HepG2 (cell line): ENCODE results near the gene MRPL38. TPM values are rescaled to one million over a fixed set of nuclear protein-coding genes. Genes with fewer than 3 reads are reported as not detected.

Experiments
- GABPA ChIP-seq, 2 experiments: IDR thresholded peaks; 2 replicates each; pipeline ENCODE4 v1.6.1; 2011 to 2016; ENCODE audit warnings: low read depth in 2 of 2, low read length in 1 of 2, missing biosample characterization in 1 of 2, missing genetic modification characterization in 1 of 2
- NCOA2 ChIP-seq: sonication (generic); formaldehyde crosslinking; IDR thresholded peaks from 2 replicates; pipeline ENCODE4 v1.8.0; 2022; ENCODE audit warnings: inconsistent platforms
- NR3C1 ChIP-seq: sonication (generic); formaldehyde crosslinking; IDR thresholded peaks from 2 replicates; pipeline ENCODE4 v1.4.0; 2020; ENCODE audit warnings: missing genetic modification reagents
- PCBP2 ChIP-seq: fragments of 200-400 bp; formaldehyde crosslinking; optimal IDR thresholded peaks from 2 replicates; pipeline ENCODE3; 2018; ENCODE audit warnings: low read length, low read depth; ENCODE audit not compliant: poor library complexity, severe bottlenecking
- SP1 ChIP-seq, 2 experiments: fragments of 450-650 bp in 1 of 2; sonication (generic) in 1 of 2; formaldehyde crosslinking in 1 of 2; IDR thresholded peaks; 2 replicates each; pipeline versions ENCODE4 v1.4.0 to v1.6.1; 2016 to 2020; ENCODE audit warnings: missing genetic modification reagents in 1 of 2
- ZBTB49 ChIP-seq: sonication (generic); formaldehyde crosslinking; IDR thresholded peaks from 2 replicates; pipeline ENCODE4 v1.4.0; 2020; ENCODE audit warnings: missing genetic modification reagents, borderline replicate concordance
- ZNF383 ChIP-seq: sonication (generic); formaldehyde crosslinking; IDR thresholded peaks from 2 replicates; pipeline ENCODE4 v1.4.0; 2020; ENCODE audit warnings: missing genetic modification reagents, mild to moderate bottlenecking, borderline replicate concordance
- ZNF446 ChIP-seq: sonication (generic); formaldehyde crosslinking; IDR thresholded peaks from 2 replicates; pipeline ENCODE4 v1.5.0; 2020; ENCODE audit warnings: mild to moderate bottlenecking, missing genetic modification reagents
- ZNF619 ChIP-seq: sonication (generic); formaldehyde crosslinking; IDR thresholded peaks from 2 replicates; pipeline ENCODE4 v1.4.0; 2020; ENCODE audit warnings: mild to moderate bottlenecking, missing genetic modification reagents
- ZNF709 ChIP-seq: sonication (generic); formaldehyde crosslinking; IDR thresholded peaks from 2 replicates; pipeline ENCODE4 v1.5.0; 2020; ENCODE audit warnings: mild to moderate bottlenecking, missing genetic modification reagents
- polyA plus RNA-seq, 8 experiments: library from polyadenylated mRNA; depleted of rRNA in 3 of 8; stranded (reverse) in 7 of 8; unstranded in 1 of 8; fragments of >200 nt; fragmentation: Illumina TruSeq in 4 of 8; extraction: Trizol in 4 of 8; gene quantifications; 2 replicates each; pipeline versions ENCODE4 v1.2.1 to v1.2.3, GENCODE V29; 2011 to 2016; ENCODE audit warnings: low read depth in 4 of 8, missing spikeins in 1 of 8, mixed read lengths in 1 of 8; ENCODE audit not compliant: insufficient read depth in 1 of 8
- total RNA-seq, 5 experiments: library from RNA; depleted of rRNA; stranded (reverse); fragments of >200 nt; fragmentation: Illumina TruSeq; extraction: Trizol; gene quantifications; 2 replicates each; pipeline ENCODE4 v1.2.3, GENCODE V29; 2016; ENCODE audit warnings: low read depth in 1 of 5
- TF ChIP-seq, protein P1 (sequence below): sonication (generic); formaldehyde crosslinking; IDR thresholded peaks from 2 replicates; pipeline ENCODE4 v1.4.0; 2020; ENCODE audit warnings: missing genetic modification reagents, borderline replicate concordance
- TF ChIP-seq, protein P2 (sequence below): sonication (generic); formaldehyde crosslinking; IDR thresholded peaks from 2 replicates; pipeline ENCODE4 v1.4.0; 2020; ENCODE audit warnings: mild to moderate bottlenecking, missing genetic modification reagents
- TF ChIP-seq, protein P3 (sequence below): IDR thresholded peaks from 2 replicates; pipeline ENCODE4 v1.6.1; 2016; ENCODE audit warnings: control low read depth
- TF ChIP-seq, protein P4 (sequence below): sonication (generic); formaldehyde crosslinking; IDR thresholded peaks from 2 replicates; pipeline ENCODE4 v1.9.0; 2021; ENCODE audit warnings: missing genetic modification reagents, borderline replicate concordance
- TF ChIP-seq, protein P5 (sequence below): sonication (generic); formaldehyde crosslinking; conservative IDR thresholded peaks from 2 replicates; pipeline ENCODE4 v1.8.0; 2022; ENCODE audit warnings: mild to moderate bottlenecking, moderate library complexity, missing genetic modification reagents

Gene MRPL38
- total and polyA plus RNA-seq, 2 of the 13 experiments (the other 11 are each of a cell fraction or from before 2014, with no cell fraction given) = 83.7 to 125 TPM

DNA sequence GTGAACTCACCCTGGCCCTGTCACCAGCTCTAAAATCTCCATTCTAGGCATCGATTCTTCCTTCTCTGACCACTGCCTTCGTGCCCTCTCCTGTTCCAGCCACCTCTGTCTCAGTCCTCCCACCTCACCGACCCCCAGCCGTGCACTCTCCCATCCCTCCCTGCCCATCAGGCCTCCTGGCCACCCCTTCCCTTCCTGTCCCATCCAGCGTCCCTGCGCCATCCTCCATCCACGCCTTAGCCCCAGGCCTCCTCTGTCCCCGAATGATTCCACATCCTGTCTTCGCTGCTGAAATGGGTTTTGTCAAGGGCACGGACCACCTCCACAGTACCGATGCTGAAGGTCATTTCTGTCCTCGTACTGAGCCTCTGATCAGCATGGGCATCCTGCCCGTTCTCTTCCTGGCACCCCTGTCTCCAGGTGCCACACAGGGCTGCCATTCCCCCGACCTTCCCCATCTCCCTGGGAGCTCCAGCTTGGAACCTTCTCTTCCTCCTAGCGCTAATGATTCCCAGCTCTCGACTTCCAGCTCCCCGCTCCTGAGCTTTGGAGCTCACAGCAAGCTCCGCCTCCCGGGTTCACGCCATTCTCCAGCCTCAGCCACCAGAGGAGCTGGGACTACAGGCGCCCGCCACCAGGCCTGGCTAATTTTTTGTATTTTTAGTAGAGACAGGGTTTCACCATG, 10.5 kb downstream of the MRPL38 start (continued):
- TF ChIP-seq, protein P1, sequence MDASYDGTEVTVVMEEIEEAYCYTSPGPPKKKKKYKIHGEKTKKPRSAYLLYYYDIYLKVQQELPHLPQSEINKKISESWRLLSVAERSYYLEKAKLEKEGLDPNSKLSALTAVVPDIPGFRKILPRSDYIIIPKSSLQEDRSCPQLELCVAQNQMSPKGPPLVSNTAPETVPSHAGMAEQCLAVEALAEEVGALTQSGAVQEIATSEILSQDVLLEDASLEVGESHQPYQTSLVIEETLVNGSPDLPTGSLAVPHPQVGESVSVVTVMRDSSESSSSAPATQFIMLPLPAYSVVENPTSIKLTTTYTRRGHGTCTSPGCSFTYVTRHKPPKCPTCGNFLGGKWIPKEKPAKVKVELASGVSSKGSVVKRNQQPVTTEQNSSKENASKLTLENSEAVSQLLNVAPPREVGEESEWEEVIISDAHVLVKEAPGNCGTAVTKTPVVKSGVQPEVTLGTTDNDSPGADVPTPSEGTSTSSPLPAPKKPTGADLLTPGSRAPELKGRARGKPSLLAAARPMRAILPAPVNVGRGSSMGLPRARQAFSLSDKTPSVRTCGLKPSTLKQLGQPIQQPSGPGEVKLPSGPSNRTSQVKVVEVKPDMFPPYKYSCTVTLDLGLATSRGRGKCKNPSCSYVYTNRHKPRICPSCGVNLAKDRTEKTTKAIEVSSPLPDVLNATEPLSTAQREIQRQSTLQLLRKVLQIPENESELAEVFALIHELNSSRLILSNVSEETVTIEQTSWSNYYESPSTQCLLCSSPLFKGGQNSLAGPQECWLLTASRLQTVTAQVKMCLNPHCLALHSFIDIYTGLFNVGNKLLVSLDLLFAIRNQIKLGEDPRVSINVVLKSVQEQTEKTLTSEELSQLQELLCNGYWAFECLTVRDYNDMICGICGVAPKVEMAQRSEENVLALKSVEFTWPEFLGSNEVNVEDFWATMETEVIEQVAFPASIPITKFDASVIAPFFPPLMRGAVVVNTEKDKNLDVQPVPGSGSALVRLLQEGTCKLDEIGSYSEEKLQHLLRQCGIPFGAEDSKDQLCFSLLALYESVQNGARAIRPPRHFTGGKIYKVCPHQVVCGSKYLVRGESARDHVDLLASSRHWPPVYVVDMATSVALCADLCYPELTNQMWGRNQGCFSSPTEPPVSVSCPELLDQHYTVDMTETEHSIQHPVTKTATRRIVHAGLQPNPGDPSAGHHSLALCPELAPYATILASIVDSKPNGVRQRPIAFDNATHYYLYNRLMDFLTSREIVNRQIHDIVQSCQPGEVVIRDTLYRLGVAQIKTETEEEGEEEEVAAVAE (CRISPR knock-in tag) = no peak
- no peak for TF ChIP-seq ZNF446
- TF ChIP-seq, protein P2, sequence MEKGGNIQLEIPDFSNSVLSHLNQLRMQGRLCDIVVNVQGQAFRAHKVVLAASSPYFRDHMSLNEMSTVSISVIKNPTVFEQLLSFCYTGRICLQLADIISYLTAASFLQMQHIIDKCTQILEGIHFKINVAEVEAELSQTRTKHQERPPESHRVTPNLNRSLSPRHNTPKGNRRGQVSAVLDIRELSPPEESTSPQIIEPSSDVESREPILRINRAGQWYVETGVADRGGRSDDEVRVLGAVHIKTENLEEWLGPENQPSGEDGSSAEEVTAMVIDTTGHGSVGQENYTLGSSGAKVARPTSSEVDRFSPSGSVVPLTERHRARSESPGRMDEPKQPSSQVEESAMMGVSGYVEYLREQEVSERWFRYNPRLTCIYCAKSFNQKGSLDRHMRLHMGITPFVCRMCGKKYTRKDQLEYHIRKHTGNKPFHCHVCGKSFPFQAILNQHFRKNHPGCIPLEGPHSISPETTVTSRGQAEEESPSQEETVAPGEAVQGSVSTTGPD = no peak
- no peak for TF ChIP-seq PCBP2
- TF ChIP-seq ZBTB49 (CRISPR knock-in tag) = no peak
- TF ChIP-seq ZNF619 = no peak
- TF ChIP-seq ZNF709 (CRISPR knock-in tag) = no peak
- TF ChIP-seq, protein P3, sequence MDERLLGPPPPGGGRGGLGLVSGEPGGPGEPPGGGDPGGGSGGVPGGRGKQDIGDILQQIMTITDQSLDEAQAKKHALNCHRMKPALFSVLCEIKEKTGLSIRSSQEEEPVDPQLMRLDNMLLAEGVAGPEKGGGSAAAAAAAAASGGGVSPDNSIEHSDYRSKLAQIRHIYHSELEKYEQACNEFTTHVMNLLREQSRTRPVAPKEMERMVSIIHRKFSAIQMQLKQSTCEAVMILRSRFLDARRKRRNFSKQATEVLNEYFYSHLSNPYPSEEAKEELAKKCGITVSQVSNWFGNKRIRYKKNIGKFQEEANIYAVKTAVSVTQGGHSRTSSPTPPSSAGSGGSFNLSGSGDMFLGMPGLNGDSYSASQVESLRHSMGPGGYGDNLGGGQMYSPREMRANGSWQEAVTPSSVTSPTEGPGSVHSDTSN (CRISPR knock-in tag) = no peak
- no peak for TF ChIP-seq ZNF383 (CRISPR knock-in tag)
- no peak for TF ChIP-seq NCOA2 (CRISPR knock-in tag)
- TF ChIP-seq, protein P4, sequence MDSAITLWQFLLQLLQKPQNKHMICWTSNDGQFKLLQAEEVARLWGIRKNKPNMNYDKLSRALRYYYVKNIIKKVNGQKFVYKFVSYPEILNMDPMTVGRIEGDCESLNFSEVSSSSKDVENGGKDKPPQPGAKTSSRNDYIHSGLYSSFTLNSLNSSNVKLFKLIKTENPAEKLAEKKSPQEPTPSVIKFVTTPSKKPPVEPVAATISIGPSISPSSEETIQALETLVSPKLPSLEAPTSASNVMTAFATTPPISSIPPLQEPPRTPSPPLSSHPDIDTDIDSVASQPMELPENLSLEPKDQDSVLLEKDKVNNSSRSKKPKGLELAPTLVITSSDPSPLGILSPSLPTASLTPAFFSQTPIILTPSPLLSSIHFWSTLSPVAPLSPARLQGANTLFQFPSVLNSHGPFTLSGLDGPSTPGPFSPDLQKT = no peak
- TF ChIP-seq SP1 (IDR thresholded peaks at IDR 0.05) = 0 out of 2 replicates have a peak, but pooled peaks have one; percentile 49
- no peak for TF ChIP-seq SP1 (CRISPR knock-in tag; IDR thresholded peaks at IDR 0.05)
- no peak for TF ChIP-seq NR3C1 (CRISPR knock-in tag)
- TF ChIP-seq, protein P5, sequence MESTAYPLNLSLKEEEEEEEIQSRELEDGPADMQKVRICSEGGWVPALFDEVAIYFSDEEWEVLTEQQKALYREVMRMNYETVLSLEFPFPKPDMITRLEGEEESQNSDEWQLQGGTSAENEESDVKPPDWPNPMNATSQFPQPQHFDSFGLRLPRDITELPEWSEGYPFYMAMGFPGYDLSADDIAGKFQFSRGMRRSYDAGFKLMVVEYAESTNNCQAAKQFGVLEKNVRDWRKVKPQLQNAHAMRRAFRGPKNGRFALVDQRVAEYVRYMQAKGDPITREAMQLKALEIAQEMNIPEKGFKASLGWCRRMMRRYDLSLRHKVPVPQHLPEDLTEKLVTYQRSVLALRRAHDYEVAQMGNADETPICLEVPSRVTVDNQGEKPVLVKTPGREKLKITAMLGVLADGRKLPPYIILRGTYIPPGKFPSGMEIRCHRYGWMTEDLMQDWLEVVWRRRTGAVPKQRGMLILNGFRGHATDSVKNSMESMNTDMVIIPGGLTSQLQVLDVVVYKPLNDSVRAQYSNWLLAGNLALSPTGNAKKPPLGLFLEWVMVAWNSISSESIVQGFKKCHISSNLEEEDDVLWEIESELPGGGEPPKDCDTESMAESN (CRISPR knock-in tag) = no peak
- no peak for TF ChIP-seq GABPA (IDR thresholded peaks at IDR 0.05; ENCODE audit: low read depth, low read length)
- no peak for TF ChIP-seq GABPA (CRISPR knock-in tag; IDR thresholded peaks at IDR 0.05; ENCODE audit: low read depth)
